ENCODE results near the gene SPPL2C. TPM values are rescaled to one million over a fixed set of nuclear protein-coding genes. Genes with fewer than 3 reads are reported as not detected.

The SPPL2C gene
- total and polyA plus RNA-seq, 2 of the 13 experiments (the other 11 are each of a cell fraction or from before 2014, with no cell fraction given): not detected

DNA sequence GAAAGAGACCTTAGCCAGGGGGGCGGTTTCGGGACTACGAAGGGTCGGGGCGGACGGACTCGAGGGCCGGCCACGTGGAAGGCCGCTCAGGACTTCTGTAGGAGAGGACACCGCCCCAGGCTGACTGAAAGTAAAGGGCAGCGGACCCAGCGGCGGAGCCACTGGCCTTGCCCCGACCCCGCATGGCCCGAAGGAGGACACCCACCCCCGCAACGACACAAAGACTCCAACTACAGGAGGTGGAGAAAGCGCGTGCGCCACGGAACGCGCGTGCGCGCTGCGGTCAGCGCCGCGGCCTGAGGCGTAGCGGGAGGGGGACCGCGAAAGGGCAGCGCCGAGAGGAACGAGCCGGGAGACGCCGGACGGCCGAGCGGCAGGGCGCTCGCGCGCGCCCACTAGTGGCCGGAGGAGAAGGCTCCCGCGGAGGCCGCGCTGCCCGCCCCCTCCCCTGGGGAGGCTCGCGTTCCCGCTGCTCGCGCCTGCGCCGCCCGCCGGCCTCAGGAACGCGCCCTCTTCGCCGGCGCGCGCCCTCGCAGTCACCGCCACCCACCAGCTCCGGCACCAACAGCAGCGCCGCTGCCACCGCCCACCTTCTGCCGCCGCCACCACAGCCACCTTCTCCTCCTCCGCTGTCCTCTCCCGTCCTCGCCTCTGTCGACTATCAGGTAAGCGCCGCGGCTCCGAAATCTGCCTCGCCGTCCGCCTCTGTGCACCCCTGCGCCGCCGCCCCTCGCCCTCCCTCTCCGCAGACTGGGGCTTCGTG is 49.5 kb downstream of the SPPL2C start, which contains the start of gene MAPT (continued):
- no peak for TF ChIP-seq ZNF143 (CRISPR knock-in tag; IDR thresholded peaks at IDR 0.05)
- TF ChIP-seq, protein P1, sequence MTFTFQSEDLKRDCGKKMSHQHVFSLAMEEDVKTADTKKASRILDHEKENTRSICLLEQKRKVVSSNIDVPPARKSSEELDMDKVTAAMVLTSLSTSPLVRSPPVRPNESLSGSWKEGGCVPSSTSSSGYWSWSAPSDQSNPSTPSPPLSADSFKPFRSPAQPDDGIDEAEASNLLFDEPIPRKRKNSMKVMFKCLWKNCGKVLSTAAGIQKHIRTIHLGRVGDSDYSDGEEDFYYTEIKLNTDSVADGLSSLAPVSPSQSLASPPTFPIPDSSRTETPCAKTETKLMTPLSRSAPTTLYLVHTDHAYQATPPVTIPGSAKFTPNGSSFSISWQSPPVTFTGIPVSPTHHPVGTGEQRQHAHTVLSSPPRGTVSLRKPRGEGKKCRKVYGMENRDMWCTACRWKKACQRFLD (CRISPR knock-in tag; IDR thresholded peaks at IDR 0.05; ENCODE audit: borderline replicate concordance): no peak
- TF ChIP-seq ZNF670 (CRISPR knock-in tag; IDR thresholded peaks at IDR 0.05; ENCODE audit: borderline replicate concordance): peak; percentile 61; the same call in 1 of the 2 replicates
- TF ChIP-seq HNRNPL (IDR thresholded peaks at IDR 0.05; ENCODE audit: low read depth, low read length): no peak
- no peak for TF ChIP-seq ZNF232 (CRISPR knock-in tag; IDR thresholded peaks at IDR 0.05; ENCODE audit: borderline replicate concordance)
- peak; percentile 97 for TF ChIP-seq MAZ (IDR thresholded peaks at IDR 0.05; ENCODE audit: borderline replicate concordance, low read depth, low read length)
- TF ChIP-seq MAZ (CRISPR knock-in tag; IDR thresholded peaks at IDR 0.05; ENCODE audit: low read depth): peak; percentile 99
- TF ChIP-seq ZMYM2 (CRISPR knock-in tag; IDR thresholded peaks at IDR 0.05): no peak; the same call in 1 of the 2 replicates
- TF ChIP-seq ZNF746 (CRISPR knock-in tag; IDR thresholded peaks at IDR 0.05): 0 out of 2 replicates have a peak, but pooled peaks have one; percentile 55
- peak; percentile 63; the same call in 1 of the 2 replicates for TF ChIP-seq KDM5B (CRISPR knock-in tag; IDR thresholded peaks at IDR 0.05; ENCODE audit: borderline replicate concordance)
- TF ChIP-seq ETV6 (CRISPR knock-in tag; conservative IDR thresholded peaks at IDR 0.05): no peak
- TF ChIP-seq POLR2G (IDR thresholded peaks at IDR 0.05; ENCODE audit: low read depth, low read length): peak; percentile 81
- TF ChIP-seq CREBL2 (CRISPR knock-in tag; IDR thresholded peaks at IDR 0.05; ENCODE audit: borderline replicate concordance): no peak
- TF ChIP-seq ZBTB38 (CRISPR knock-in tag; IDR thresholded peaks at IDR 0.05): peak; percentile 98
- TF ChIP-seq CCAR2 (optimal IDR thresholded peaks at IDR 0.05; ENCODE audit: low read depth, low read length): no peak
- no peak; the same call in 1 of the 2 replicates for TF ChIP-seq HMGXB3 (CRISPR knock-in tag; IDR thresholded peaks at IDR 0.05; ENCODE audit: borderline replicate concordance)
- TF ChIP-seq ZNF629 (CRISPR knock-in tag; conservative IDR thresholded peaks at IDR 0.05): no peak
- peak; percentile 96 for TF ChIP-seq RAD21 (CRISPR knock-in tag; IDR thresholded peaks at IDR 0.05)
- TF ChIP-seq ZNF768 (CRISPR knock-in tag; IDR thresholded peaks at IDR 0.05): peak; percentile 51; the same call in 1 of the 2 replicates
- TF ChIP-seq PCBP1 (IDR thresholded peaks at IDR 0.05; ENCODE audit: borderline replicate concordance, low read depth, low read length): no peak
- TF ChIP-seq ZNF841 (CRISPR knock-in tag; IDR thresholded peaks at IDR 0.05; ENCODE audit: borderline replicate concordance): no peak
- TF ChIP-seq, protein P2, sequence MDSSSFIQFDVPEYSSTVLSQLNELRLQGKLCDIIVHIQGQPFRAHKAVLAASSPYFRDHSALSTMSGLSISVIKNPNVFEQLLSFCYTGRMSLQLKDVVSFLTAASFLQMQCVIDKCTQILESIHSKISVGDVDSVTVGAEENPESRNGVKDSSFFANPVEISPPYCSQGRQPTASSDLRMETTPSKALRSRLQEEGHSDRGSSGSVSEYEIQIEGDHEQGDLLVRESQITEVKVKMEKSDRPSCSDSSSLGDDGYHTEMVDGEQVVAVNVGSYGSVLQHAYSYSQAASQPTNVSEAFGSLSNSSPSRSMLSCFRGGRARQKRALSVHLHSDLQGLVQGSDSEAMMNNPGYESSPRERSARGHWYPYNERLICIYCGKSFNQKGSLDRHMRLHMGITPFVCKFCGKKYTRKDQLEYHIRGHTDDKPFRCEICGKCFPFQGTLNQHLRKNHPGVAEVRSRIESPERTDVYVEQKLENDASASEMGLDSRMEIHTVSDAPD (CRISPR knock-in tag; IDR thresholded peaks at IDR 0.05): no peak

Data from HepG2 (cell line).